Measurements from ENCODE around the gene ITGAX.

ITGAX gene

DNA sequence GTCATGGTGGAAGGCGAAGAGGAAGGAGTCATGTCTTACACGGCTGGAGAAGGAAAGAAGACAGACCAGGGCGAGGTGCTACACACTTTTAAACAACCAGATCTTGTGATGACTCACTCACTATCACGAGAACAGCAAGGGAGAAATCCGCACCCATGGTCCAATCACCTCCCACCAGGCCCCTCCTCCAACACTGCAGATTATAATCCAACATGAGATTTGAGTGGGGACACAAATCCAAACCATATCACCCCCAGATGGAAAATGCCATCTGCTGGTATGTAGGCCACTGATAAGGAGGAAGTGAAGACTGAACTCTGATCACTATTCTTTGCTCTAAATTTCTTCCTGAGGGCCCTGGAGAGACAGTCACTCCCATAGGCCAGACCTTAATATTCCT is 7.5 kb upstream of the ITGAX start:
- H3K4me3 ChIP-seq (ENCODE audit: low read depth, low read length): no peak overlapping the region

- H3K4me3 ChIP-seq (ENCODE audit: low read depth, low read length): no peak overlapping the region
These were observed 6.4 kb upstream of the ITGAX start for GRCh38 chr16:31348579-31348978.

GRCh38 chr16:31350275-31351005 is 4.5 kb upstream of the ITGAX start:
- no peak overlapping the region for H3K4me3 ChIP-seq (ENCODE audit: low read depth, low read length)

GRCh38 chr16:31351246-31351941 is 3.6 kb upstream of the ITGAX start:
- no peak overlapping the region for H3K4me3 ChIP-seq (ENCODE audit: low read depth, low read length)

DNA sequence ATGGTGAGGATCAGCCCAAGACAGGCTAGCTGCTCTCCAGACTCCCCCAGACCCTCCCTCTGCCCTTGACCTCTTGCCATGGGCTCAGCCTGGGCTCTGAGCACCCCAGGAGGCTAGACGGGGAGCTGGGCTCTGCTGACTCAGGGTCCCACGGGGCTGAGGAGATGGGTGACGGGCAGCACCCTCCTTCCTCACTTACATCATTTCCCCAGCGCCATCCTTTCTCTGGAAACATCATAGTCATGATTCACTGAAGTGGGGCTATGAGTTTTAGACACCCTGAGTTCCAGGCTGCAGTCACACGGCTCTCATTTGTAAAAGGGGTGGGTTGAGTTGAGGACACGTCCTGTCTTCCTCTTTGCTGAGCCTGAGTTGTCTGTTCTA is 3.0 kb upstream of the ITGAX start:
- H3K4me3 ChIP-seq (ENCODE audit: low read depth, low read length): no peak overlapping the region

- H3K4me3 ChIP-seq (ENCODE audit: low read depth, low read length): no peak overlapping the region
These were observed 2.4 kb upstream of the ITGAX start for GRCh38 chr16:31352376-31353115.

DNA sequence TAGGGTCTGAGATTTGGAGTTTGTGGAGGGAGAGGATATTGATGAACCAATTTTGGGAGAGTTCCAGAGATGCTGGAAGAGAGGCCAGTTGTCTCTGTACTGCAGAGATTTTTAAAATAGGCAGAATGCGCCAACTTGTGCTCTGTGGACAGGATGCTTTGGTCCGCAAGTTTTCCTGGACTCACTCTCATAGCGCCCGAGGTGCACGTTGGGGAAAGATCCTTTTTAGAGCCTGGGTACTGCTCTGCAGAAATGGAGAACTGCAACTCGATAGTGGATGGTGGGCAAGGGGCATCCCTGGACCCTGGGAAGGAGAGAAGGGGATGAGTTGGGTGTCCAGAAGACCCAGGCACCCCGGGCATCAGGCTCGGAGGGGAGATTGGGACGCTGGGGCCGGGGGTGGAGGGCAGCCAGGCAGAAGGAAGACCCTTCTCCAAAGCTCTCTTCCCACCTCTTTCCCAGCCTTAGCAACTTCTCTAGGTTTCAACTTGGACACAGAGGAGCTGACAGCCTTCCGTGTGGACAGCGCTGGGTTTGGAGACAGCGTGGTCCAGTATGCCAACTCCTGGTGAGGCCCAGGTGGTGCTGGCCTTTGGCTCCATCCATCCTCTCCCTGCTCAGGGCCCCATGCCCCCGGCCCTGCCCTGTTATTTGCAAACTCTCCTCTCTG is 590 bp downstream of the ITGAX start:
- H3K4me3 ChIP-seq (ENCODE audit: low read depth, low read length): no peak overlapping the region

DNA sequence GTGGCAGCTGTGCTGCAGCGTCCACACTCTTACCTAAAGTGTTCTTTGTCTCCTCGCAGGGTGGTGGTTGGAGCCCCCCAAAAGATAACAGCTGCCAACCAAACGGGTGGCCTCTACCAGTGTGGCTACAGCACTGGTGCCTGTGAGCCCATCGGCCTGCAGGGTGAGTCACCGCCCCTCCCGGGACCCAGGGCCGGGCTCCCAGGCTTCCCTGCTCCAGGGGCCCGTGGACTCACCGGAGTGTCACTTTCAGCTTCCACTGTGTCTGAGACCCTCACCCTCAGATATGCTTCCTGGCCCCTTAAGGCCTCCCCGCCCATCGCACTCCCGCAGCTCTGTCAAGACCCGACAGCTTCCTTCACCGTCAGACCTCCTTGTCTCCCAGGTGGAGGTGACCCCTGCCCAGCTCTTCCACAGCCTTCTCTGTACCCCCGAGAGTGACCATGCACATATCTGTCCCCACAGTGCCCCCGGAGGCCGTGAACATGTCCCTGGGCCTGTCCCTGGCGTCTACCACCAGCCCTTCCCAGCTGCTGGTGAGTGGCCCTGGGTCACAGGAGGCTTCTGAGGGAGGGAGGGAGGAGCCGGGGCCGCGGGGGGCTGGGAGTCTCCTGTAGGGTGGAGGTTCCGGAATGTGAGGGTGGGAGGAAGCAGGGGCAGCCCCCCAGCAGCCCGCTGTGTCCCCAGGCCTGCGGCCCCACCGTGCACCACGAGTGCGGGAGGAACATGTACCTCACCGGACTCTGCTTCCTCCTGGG is 1.8 kb downstream of the ITGAX start:
- no peak overlapping the region for H3K4me3 ChIP-seq (ENCODE audit: low read depth, low read length)

DNA sequence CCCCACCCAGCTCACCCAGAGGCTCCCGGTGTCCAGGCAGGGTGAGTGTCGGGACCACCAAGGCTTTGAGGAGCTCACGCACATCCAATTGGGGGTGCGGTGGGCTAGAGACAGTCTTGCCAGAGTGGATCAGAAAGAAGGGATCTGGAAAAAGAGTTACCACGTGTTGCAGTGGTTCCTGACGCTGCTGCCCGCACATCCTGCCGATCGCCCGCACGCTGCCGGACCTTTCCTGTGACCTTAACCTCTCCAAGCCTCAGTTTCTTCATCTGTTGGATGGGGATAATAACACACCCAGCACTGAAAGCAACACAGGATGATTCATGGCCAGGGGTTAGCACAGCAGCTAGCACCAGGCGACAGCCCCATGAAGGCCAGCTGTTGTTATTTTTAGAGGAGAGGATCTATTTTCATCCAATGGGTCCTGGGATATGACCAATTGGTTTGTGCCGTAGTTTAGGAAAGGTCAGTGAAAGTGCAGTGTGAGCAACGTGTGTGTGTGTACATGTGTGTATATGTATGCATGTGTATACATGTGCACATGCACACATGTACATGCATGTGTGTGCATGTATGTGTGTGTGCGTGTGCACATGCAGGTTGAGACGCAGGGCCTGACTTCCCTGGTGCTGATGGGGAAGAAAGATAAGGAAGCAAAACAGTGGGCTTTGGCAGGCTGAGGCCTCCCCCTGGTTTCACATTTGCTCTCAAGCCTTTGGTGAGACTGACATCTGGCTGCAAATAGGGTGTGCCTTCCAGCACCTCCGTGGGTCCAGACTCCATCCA is 2.5 kb downstream of the ITGAX start:
- no peak overlapping the region for H3K4me3 ChIP-seq (ENCODE audit: low read depth, low read length)

DNA sequence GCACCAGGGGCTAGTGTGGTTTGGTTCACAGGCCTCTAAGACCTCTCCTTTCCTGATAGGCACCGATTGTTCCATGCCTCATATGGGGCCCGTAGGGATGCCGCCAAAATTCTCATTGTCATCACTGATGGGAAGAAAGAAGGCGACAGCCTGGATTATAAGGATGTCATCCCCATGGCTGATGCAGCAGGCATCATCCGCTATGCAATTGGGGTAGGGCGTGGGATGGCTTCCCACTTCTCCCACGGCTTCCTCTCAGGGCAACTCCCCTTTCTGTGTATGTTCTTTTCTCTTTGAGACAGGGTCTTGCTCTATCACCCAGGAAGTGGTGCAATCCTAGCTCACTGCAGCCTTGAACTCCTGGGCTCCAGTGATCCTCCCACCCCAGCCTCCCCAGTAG is 5.3 kb downstream of the ITGAX start:
- H3K4me3 ChIP-seq (ENCODE audit: low read depth, low read length): no peak overlapping the region

- no peak overlapping the region for H3K4me3 ChIP-seq (ENCODE audit: low read depth, low read length)
These were observed 6.5 kb downstream of the ITGAX start for GRCh38 chr16:31361201-31362110.

GRCh38 chr16:31362476-31363405 is 7.8 kb downstream of the ITGAX start:
- no peak overlapping the region for H3K4me3 ChIP-seq (ENCODE audit: low read depth, low read length)

GRCh38 chr16:31363721-31364120 is 8.7 kb downstream of the ITGAX start:
- no peak overlapping the region for H3K4me3 ChIP-seq (ENCODE audit: low read depth, low read length)

- no peak overlapping the region for H3K4me3 ChIP-seq (ENCODE audit: low read depth, low read length)
These were observed 9.4 kb downstream of the ITGAX start for GRCh38 chr16:31364421-31364820.

- no peak overlapping the region for H3K4me3 ChIP-seq (ENCODE audit: low read depth, low read length)
These were observed 10.3 kb downstream of the ITGAX start for GRCh38 chr16:31365131-31365865.

GRCh38 chr16:31367853-31368252 is 12.9 kb downstream of the ITGAX start:
- no peak overlapping the region for H3K4me3 ChIP-seq (ENCODE audit: low read depth, low read length)

GRCh38 chr16:31371008-31371407 is 16.0 kb downstream of the ITGAX start:
- no peak overlapping the region for H3K4me3 ChIP-seq (ENCODE audit: low read depth, low read length)

All from iPS-11a (cell line).